Retinal pigment epithelial cell (primary cell): Measurements from ENCODE around the gene MPI.
A peak's percentile ranks its signal among the peaks of the same experiment; 100 is the strongest.

Experiments
- DNase-seq: peaks from one replicate; pipeline ENCODE4 v3.0.0-alpha.2; 2010; ENCODE audit warnings: low read depth
- H3K4me3 ChIP-seq: 2 replicates; pipeline ENCODE4 v1.5.1; 2011; ENCODE audit warnings: mild to moderate bottlenecking, low read length, control low read depth, moderate library complexity
- CTCF ChIP-seq: conservative IDR thresholded peaks from 2 replicates; pipeline ENCODE4 v1.5.1; 2011; ENCODE audit warnings: low read depth, low read length, control low read depth, inconsistent platforms

MPI gene

GRCh38 chr15:74863239-74864056 lies 26.4 kb upstream of the MPI start:
- DNase-seq = peak; percentile 45
- no peak for TF ChIP-seq CTCF
- no peak overlapping the region for H3K4me3 ChIP-seq

GRCh38 chr15:74864296-74864695 lies 25.5 kb upstream of the MPI start:
- TF ChIP-seq CTCF = no peak
- no peak overlapping the region for H3K4me3 ChIP-seq
- DNase-seq = no peak

- TF ChIP-seq CTCF = no peak
- H3K4me3 ChIP-seq = no peak overlapping the region
- no peak for DNase-seq
Observed at GRCh38 chr15:74865316-74865715, 24.5 kb upstream of the MPI start.

- H3K4me3 ChIP-seq = no peak overlapping the region
- no peak for TF ChIP-seq CTCF
- peak; percentile 54 for DNase-seq
Observed at GRCh38 chr15:74866090-74866489, 23.8 kb upstream of the MPI start.

- TF ChIP-seq CTCF = no peak
- no peak overlapping the region for H3K4me3 ChIP-seq
- DNase-seq = no peak
Observed at GRCh38 chr15:74867466-74868038, 22.3 kb upstream of the MPI start.

GRCh38 chr15:74868059-74868458 lies 21.8 kb upstream of the MPI start:
- H3K4me3 ChIP-seq = no peak overlapping the region
- TF ChIP-seq CTCF = no peak
- no peak for DNase-seq

GRCh38 chr15:74869372-74869725 lies 20.5 kb upstream of the MPI start:
- no peak for DNase-seq
- H3K4me3 ChIP-seq = no peak overlapping the region
- no peak for TF ChIP-seq CTCF
